Measurements from ENCODE around the gene KLF14. TPM values are rescaled to one million over a fixed set of nuclear protein-coding genes. Genes with fewer than 3 reads are reported as not detected.

KLF14 gene
- total RNA-seq, 2 experiments from 2014 or later, result not detected

- DNase-seq, result no peak
- Mint-ChIP-seq H3K4me1 (ENCODE audit: low read depth) (no peaks in the 10 kb centered on the region), H3K9me3 (no peaks in the 10 kb centered on the region), H3K27me3 (peaks cover 2% of the 10 kb centered on the region), H3K4me3 (no peak overlapping the region), H3K36me3 (ENCODE audit: low read depth) (no peaks in the 10 kb centered on the region), H3K27ac (no peak overlapping the region)
- peak; percentile 92 for TF ChIP-seq CTCF (IDR thresholded peaks at IDR 0.05)
- ChIA-PET CTCF (interaction anchor here (0.7 to 2.6 kb wide), 36 partner anchors 9 to 757 kb away, joined by 3 to 18 read pairs (median 4); partner anchors contain the start of genes CPA4, KLF14, KLHDC10 and TMEM209), POLR2A (no interaction called here)
- intact Hi-C loops (cut with micrococcal nuclease), result loop anchor here (10.0 kb wide), 1 partner anchor 514 kb away; no protein-coding TSS in a partner anchor
- ATAC-seq, result no peak
Observed at GRCh38 chr7:130758429-130759056, 24.5 kb upstream of the KLF14 start.

- Mint-ChIP-seq H3K9me3 (no peaks in the 10 kb centered on the region), H3K36me3 (ENCODE audit: low read depth) (no peaks in the 10 kb centered on the region), H3K4me3 (no peak overlapping the region), H3K27ac (no peak overlapping the region), H3K4me1 (ENCODE audit: low read depth) (no peaks in the 10 kb centered on the region), H3K27me3 (peaks cover 5% of the 10 kb centered on the region)
- TF ChIP-seq CTCF (IDR thresholded peaks at IDR 0.05), result no peak
- no peak for DNase-seq
- no peak for ATAC-seq
- POLR2A ChIA-PET, result no interaction called here
- CTCF ChIA-PET, result interaction anchor here (0.6 to 2.6 kb wide), 3 partner anchors 9 to 23 kb away, joined by 3 to 7 read pairs (median 3); no protein-coding TSS in a partner anchor
- intact Hi-C loops (cut with micrococcal nuclease), result loop anchor here (10.0 kb wide), 1 partner anchor 512 kb away; no protein-coding TSS in a partner anchor
Observed at GRCh38 chr7:130756316-130756715, 22.3 kb upstream of the KLF14 start.

- DNase-seq (no peak), ATAC-seq (no peak)
- ChIA-PET POLR2A (interaction anchor here (0.7 kb wide), 1 partner anchor 10 kb away, joined by 3 read pairs; no protein-coding TSS in a partner anchor), CTCF (no interaction called here)
- Mint-ChIP-seq H3K4me1 (ENCODE audit: low read depth) (no peaks in the 10 kb centered on the region), H3K27me3 (peaks cover 9% of the 10 kb centered on the region), H3K9me3 (no peaks in the 10 kb centered on the region), H3K36me3 (ENCODE audit: low read depth) (no peaks in the 10 kb centered on the region), H3K27ac (no peak overlapping the region), H3K4me3 (no peak overlapping the region)
- no peak for TF ChIP-seq CTCF (IDR thresholded peaks at IDR 0.05)
- intact Hi-C loops (cut with micrococcal nuclease), result loop anchor here (10.0 kb wide), 1 partner anchor 508 kb away; no protein-coding TSS in a partner anchor
Observed at GRCh38 chr7:130752424-130752823, 18.4 kb upstream of the KLF14 start.

- Mint-ChIP-seq H3K9me3 (no peaks in the 10 kb centered on the region), H3K27ac (no peak overlapping the region), H3K4me1 (ENCODE audit: low read depth) (no peaks in the 10 kb centered on the region), H3K27me3 (peaks cover 12% of the 10 kb centered on the region), H3K4me3 (no peak overlapping the region), H3K36me3 (ENCODE audit: low read depth) (no peaks in the 10 kb centered on the region)
- POLR2A ChIA-PET, result interaction anchor here (0.8 kb wide), 1 partner anchor 146 kb away, joined by 3 read pairs; no protein-coding TSS in a partner anchor
- ATAC-seq (no peak), DNase-seq (no peak)
- intact Hi-C loops (cut with micrococcal nuclease), result loop anchor here (10.0 kb wide), 1 partner anchor 506 kb away; no protein-coding TSS in a partner anchor
- no peak for TF ChIP-seq CTCF (IDR thresholded peaks at IDR 0.05)
- CTCF ChIA-PET, result no interaction called here
Observed at GRCh38 chr7:130750755-130751154, 16.7 kb upstream of the KLF14 start.
